HUES48 (cell line): ENCODE results near the gene SYNPR.
A peak's percentile ranks its signal among the peaks of the same experiment; 100 is the strongest.

ENCODE experiments used
- H3K27ac ChIP-seq: one replicate; pipeline ENCODE4 v1.7.0; 2013; ENCODE audit warnings: low read depth, low read length, inconsistent platforms
- H3K27me3 ChIP-seq: 2 replicates; pipeline ENCODE4 v1.6.1; 2013; ENCODE audit warnings: mild to moderate bottlenecking, low read length; ENCODE audit not compliant: control insufficient read depth, insufficient read depth
- H3K36me3 ChIP-seq: 2 replicates; pipeline ENCODE4 v1.6.1; 2013; ENCODE audit warnings: low read length; ENCODE audit not compliant: control insufficient read depth, insufficient read depth
- H3K4me1 ChIP-seq: 2 replicates; pipeline ENCODE4 v1.6.1; 2013; ENCODE audit warnings: mild to moderate bottlenecking, low read length; ENCODE audit not compliant: control insufficient read depth, insufficient read depth
- H3K4me3 ChIP-seq: 2 replicates; pipeline ENCODE4 v1.5.1; 2013; ENCODE audit warnings: mild to moderate bottlenecking, low read depth, low read length
- H3K9ac ChIP-seq: 2 replicates; pipeline ENCODE4 v1.6.1; 2013; ENCODE audit warnings: mild to moderate bottlenecking, low read depth, low read length, moderate library complexity
- H3K9me3 ChIP-seq: 2 replicates; pipeline ENCODE4 v1.6.1; 2013; ENCODE audit warnings: low read length; ENCODE audit not compliant: control insufficient read depth, insufficient read depth

The SYNPR gene

GRCh38 chr3:63344661-63345060 is 66.6 kb downstream of the SYNPR start:
- Histone ChIP-seq H3K27ac (peak overlapping the region; percentile 40), H3K36me3 (no peaks in the 10 kb centered on the region), H3K4me1 (peaks cover 24% of the 10 kb centered on the region), H3K4me3 (no peak overlapping the region), H3K9me3 (no peaks in the 10 kb centered on the region), H3K9ac (no peak overlapping the region), H3K27me3 (no peaks in the 10 kb centered on the region)

GRCh38 chr3:63349583-63350573 is 71.8 kb downstream of the SYNPR start:
- H3K9me3 ChIP-seq: no peaks in the 10 kb centered on the region
- no peaks in the 10 kb centered on the region for H3K27me3 ChIP-seq
- no peak overlapping the region for H3K27ac ChIP-seq
- no peak overlapping the region for H3K4me3 ChIP-seq
- H3K4me1 ChIP-seq: peaks cover 3% of the 10 kb centered on the region
- no peak overlapping the region for H3K9ac ChIP-seq
- no peaks in the 10 kb centered on the region for H3K36me3 ChIP-seq

- Histone ChIP-seq H3K36me3 (no peaks in the 10 kb centered on the region), H3K9ac (no peak overlapping the region), H3K4me3 (no peak overlapping the region), H3K4me1 (no peaks in the 10 kb centered on the region), H3K27me3 (no peaks in the 10 kb centered on the region), H3K27ac (no peak overlapping the region), H3K9me3 (no peaks in the 10 kb centered on the region)
Observed at GRCh38 chr3:63351159-63352007, 73.3 kb downstream of the SYNPR start.

GRCh38 chr3:63352008-63352279 is 73.8 kb downstream of the SYNPR start:
- no peaks in the 10 kb centered on the region for H3K9me3 ChIP-seq
- no peak overlapping the region for H3K27ac ChIP-seq
- H3K27me3 ChIP-seq: no peaks in the 10 kb centered on the region
- no peaks in the 10 kb centered on the region for H3K36me3 ChIP-seq
- no peaks in the 10 kb centered on the region for H3K4me1 ChIP-seq
- no peak overlapping the region for H3K4me3 ChIP-seq
- no peak overlapping the region for H3K9ac ChIP-seq

GRCh38 chr3:63353383-63353782 is 75.3 kb downstream of the SYNPR start:
- Histone ChIP-seq H3K9ac (no peak overlapping the region), H3K4me1 (no peaks in the 10 kb centered on the region), H3K27ac (no peak overlapping the region), H3K36me3 (no peaks in the 10 kb centered on the region), H3K4me3 (no peak overlapping the region), H3K27me3 (no peaks in the 10 kb centered on the region), H3K9me3 (no peaks in the 10 kb centered on the region)

GRCh38 chr3:63354160-63354559 is 76.1 kb downstream of the SYNPR start:
- no peaks in the 10 kb centered on the region for H3K27me3 ChIP-seq
- H3K4me3 ChIP-seq: no peak overlapping the region
- H3K27ac ChIP-seq: no peak overlapping the region
- no peak overlapping the region for H3K9ac ChIP-seq
- H3K9me3 ChIP-seq: no peaks in the 10 kb centered on the region
- no peaks in the 10 kb centered on the region for H3K36me3 ChIP-seq
- H3K4me1 ChIP-seq: no peaks in the 10 kb centered on the region

GRCh38 chr3:63355809-63356208 is 77.7 kb downstream of the SYNPR start:
- Histone ChIP-seq H3K27ac (no peak overlapping the region), H3K27me3 (no peaks in the 10 kb centered on the region), H3K9me3 (no peaks in the 10 kb centered on the region), H3K4me3 (no peak overlapping the region), H3K9ac (no peak overlapping the region), H3K4me1 (no peaks in the 10 kb centered on the region), H3K36me3 (no peaks in the 10 kb centered on the region)

- no peak overlapping the region for H3K4me3 ChIP-seq
- no peaks in the 10 kb centered on the region for H3K9me3 ChIP-seq
- no peaks in the 10 kb centered on the region for H3K27me3 ChIP-seq
- no peaks in the 10 kb centered on the region for H3K36me3 ChIP-seq
- H3K4me1 ChIP-seq: no peaks in the 10 kb centered on the region
- no peak overlapping the region for H3K27ac ChIP-seq
- H3K9ac ChIP-seq: no peak overlapping the region
Observed at GRCh38 chr3:63364495-63364894, 86.4 kb downstream of the SYNPR start.

- Histone ChIP-seq H3K4me3 (no peak overlapping the region), H3K27me3 (no peaks in the 10 kb centered on the region), H3K9ac (no peak overlapping the region), H3K36me3 (no peaks in the 10 kb centered on the region), H3K27ac (no peak overlapping the region), H3K9me3 (no peaks in the 10 kb centered on the region), H3K4me1 (no peaks in the 10 kb centered on the region)
Observed at GRCh38 chr3:63364910-63365309, 86.8 kb downstream of the SYNPR start.

- Histone ChIP-seq H3K27ac (no peak overlapping the region), H3K36me3 (no peaks in the 10 kb centered on the region), H3K27me3 (no peaks in the 10 kb centered on the region), H3K4me3 (no peak overlapping the region), H3K9me3 (no peaks in the 10 kb centered on the region), H3K4me1 (no peaks in the 10 kb centered on the region), H3K9ac (no peak overlapping the region)
Observed at GRCh38 chr3:63365671-63366070, 87.6 kb downstream of the SYNPR start.

- Histone ChIP-seq H3K9me3 (0 out of 2 replicates have a peak, but pooled peaks cover 2% of the 10 kb centered on the region), H3K9ac (no peak overlapping the region), H3K36me3 (no peaks in the 10 kb centered on the region), H3K4me3 (no peak overlapping the region), H3K4me1 (no peaks in the 10 kb centered on the region), H3K27me3 (no peaks in the 10 kb centered on the region), H3K27ac (no peak overlapping the region)
Observed at GRCh38 chr3:63370094-63370493, 92.0 kb downstream of the SYNPR start.
